H9 (cell line): ENCODE data around the gene ATXN7. TPM values are rescaled to one million over a fixed set of nuclear protein-coding genes. Genes with fewer than 3 reads are reported as not detected.

ENCODE experiments used
- DNase-seq: peaks from one replicate; pipeline ENCODE4 v3.0.0-alpha.2; 2017
- H2AFZ ChIP-seq: one replicate; pipeline ENCODE4 v1.6.1; 2013; ENCODE audit warnings: mild to moderate bottlenecking, low read length, control low read depth, moderate library complexity
- H2AK5ac ChIP-seq: 2 replicates; pipeline ENCODE4 v1.6.1; 2013; ENCODE audit warnings: low read length, control low read depth, mixed read lengths; ENCODE audit not compliant: insufficient read length
- H2BK120ac ChIP-seq: one replicate; pipeline ENCODE4 v1.6.1; 2013; ENCODE audit warnings: low read depth, mild to moderate bottlenecking, low read length, control low read depth, inconsistent platforms; ENCODE audit not compliant: poor library complexity, severe bottlenecking
- H2BK12ac ChIP-seq: 2 replicates; pipeline ENCODE4 v1.6.1; 2013; ENCODE audit warnings: low read length, control low read depth, mixed read lengths, low read depth; ENCODE audit not compliant: insufficient read length
- H2BK15ac ChIP-seq: 2 replicates; pipeline ENCODE4 v1.6.1; 2013; ENCODE audit warnings: low read depth, low read length, control low read depth
- H2BK20ac ChIP-seq: one replicate; pipeline ENCODE4 v1.6.1; 2013; ENCODE audit warnings: low read depth, mild to moderate bottlenecking, low read length, control low read depth, inconsistent platforms; ENCODE audit not compliant: poor library complexity, severe bottlenecking
- H2BK5ac ChIP-seq: 2 replicates; pipeline ENCODE4 v1.6.1; 2013; ENCODE audit warnings: low read length, control low read depth, mixed read lengths; ENCODE audit not compliant: insufficient read length
- H3K14ac ChIP-seq: 2 replicates; pipeline ENCODE4 v1.6.1; 2013; ENCODE audit warnings: low read length, control low read depth; ENCODE audit not compliant: insufficient read depth
- H3K18ac ChIP-seq: 2 replicates; pipeline ENCODE4 v1.6.1; 2013; ENCODE audit warnings: low read depth, mild to moderate bottlenecking, mixed read lengths, low read length, control low read depth; ENCODE audit not compliant: insufficient read length
- H3K23ac ChIP-seq: 2 replicates; pipeline ENCODE4 v1.6.1; 2013; ENCODE audit warnings: low read length, control low read depth, mixed read lengths, low read depth; ENCODE audit not compliant: insufficient read length
- H3K23me2 ChIP-seq: 2 replicates; pipeline ENCODE4 v1.6.1; 2013; ENCODE audit warnings: low read depth, mild to moderate bottlenecking, mixed read lengths, low read length, control low read depth; ENCODE audit not compliant: insufficient read length, poor library complexity, severe bottlenecking
- H3K27ac ChIP-seq: 2 replicates; pipeline ENCODE4 v1.5.1; 2013; ENCODE audit warnings: low read length, control low read depth, mixed read lengths, low read depth; ENCODE audit not compliant: insufficient read length
- H3K27me3 ChIP-seq: 2 replicates; pipeline ENCODE4 v1.6.1; 2013; ENCODE audit warnings: low read length, control low read depth, inconsistent platforms; ENCODE audit not compliant: insufficient read depth
- H3K4ac ChIP-seq: 2 replicates; pipeline ENCODE4 v1.6.1; 2013; ENCODE audit warnings: low read depth, mild to moderate bottlenecking, control low read depth, inconsistent platforms, low read length, moderate library complexity
- H3K4me1 ChIP-seq: 2 replicates; pipeline ENCODE4 v1.6.1; 2013; ENCODE audit warnings: low read length, control low read depth, inconsistent platforms; ENCODE audit not compliant: insufficient read depth
- H3K4me2 ChIP-seq: 2 replicates; pipeline ENCODE4 v1.6.1; 2013; ENCODE audit warnings: low read length, control low read depth, mixed read lengths; ENCODE audit not compliant: insufficient read length, insufficient read depth
- H3K56ac ChIP-seq: 2 replicates; pipeline ENCODE4 v1.6.1; 2013; ENCODE audit warnings: low read depth, mild to moderate bottlenecking, mixed read lengths, low read length, control low read depth; ENCODE audit not compliant: insufficient read length
- H3K79me1 ChIP-seq: 2 replicates; pipeline ENCODE4 v1.6.1; 2013; ENCODE audit warnings: low read depth, mild to moderate bottlenecking, moderate library complexity, low read length, control low read depth, inconsistent platforms; ENCODE audit not compliant: insufficient read depth, poor library complexity, severe bottlenecking
- H3K79me2 ChIP-seq: 2 replicates; pipeline ENCODE4 v1.6.1; 2013; ENCODE audit warnings: low read length, control low read depth, inconsistent platforms; ENCODE audit not compliant: insufficient read depth
- H3K9ac ChIP-seq: 2 replicates; pipeline ENCODE4 v1.6.1; 2013; ENCODE audit warnings: low read length, control low read depth, mixed read lengths; ENCODE audit not compliant: insufficient read length; ENCODE audit errors: extremely low read depth
- H3K9me3 ChIP-seq: one replicate; pipeline ENCODE4 v1.6.1; 2013; ENCODE audit warnings: low read depth, low read length, inconsistent platforms; ENCODE audit not compliant: control insufficient read depth
- H3T11ph ChIP-seq: one replicate; pipeline ENCODE4 v1.6.1; 2013; ENCODE audit warnings: mild to moderate bottlenecking, low read length, control low read depth, inconsistent platforms
- H4K20me1 ChIP-seq: one replicate; pipeline ENCODE4 v1.6.1; 2013; ENCODE audit not compliant: control insufficient read depth, insufficient read length, insufficient read depth
- H4K5ac ChIP-seq: 2 replicates; pipeline ENCODE4 v1.6.1; 2013; ENCODE audit warnings: low read depth, mild to moderate bottlenecking, mixed read lengths, low read length, control low read depth; ENCODE audit not compliant: insufficient read length
- H4K8ac ChIP-seq: replicated peaks from 2 replicates; pipeline ENCODE4 v1.6.1; 2013; ENCODE audit warnings: low read length, control low read depth, mixed read lengths, low read depth; ENCODE audit not compliant: insufficient read length
- H4K91ac ChIP-seq: 2 replicates; pipeline ENCODE4 v1.6.1; 2013; ENCODE audit warnings: low read depth, mild to moderate bottlenecking, moderate library complexity, mixed read lengths, low read length, control low read depth; ENCODE audit not compliant: insufficient read length
- H3K27ac Mint-ChIP-seq, 3 experiments: 2 replicates in 2 of 3; 3 replicates in 1 of 3; pipeline ENCODE4 v1.8.0; 2020 to 2021; ENCODE audit warnings: mixed read lengths in 3 of 3, mild to moderate bottlenecking in 1 of 3, moderate library complexity in 1 of 3
- H3K27me3 Mint-ChIP-seq: 2 replicates; pipeline ENCODE4 v1.8.0; 2021; ENCODE audit warnings: low read depth, mild to moderate bottlenecking, moderate library complexity, mixed read lengths
- H3K36me3 Mint-ChIP-seq, 3 experiments: 2 replicates in 2 of 3; 3 replicates in 1 of 3; pipeline ENCODE4 v1.8.0; 2020 to 2021; ENCODE audit warnings: low read depth in 3 of 3, mixed read lengths in 3 of 3; ENCODE audit not compliant: insufficient read depth in 1 of 3
- H3K4me1 Mint-ChIP-seq, 2 experiments: 2 replicates each; pipeline ENCODE4 v1.8.0; 2020; ENCODE audit warnings: mixed read lengths in 2 of 2
- H3K4me3 Mint-ChIP-seq, 2 experiments: 2 replicates in 1 of 2; 3 replicates in 1 of 2; pipeline ENCODE4 v1.8.0; 2020 to 2021; ENCODE audit warnings: mild to moderate bottlenecking in 2 of 2, mixed read lengths in 2 of 2, moderate library complexity in 1 of 2
- H3K9me3 Mint-ChIP-seq, 2 experiments: 2 replicates in 1 of 2; 3 replicates in 1 of 2; pipeline ENCODE4 v1.8.0; 2020; ENCODE audit warnings: mild to moderate bottlenecking in 2 of 2, mixed read lengths in 2 of 2, moderate library complexity in 1 of 2
- CTCF ChIP-seq: fragments of 200-600 bp; sonication (generic); conservative IDR thresholded peaks from 3 replicates; pipeline ENCODE4 v1.8.0; 2021; ENCODE audit warnings: antibody characterized with exemption, mild to moderate bottlenecking
- WGBS: extraction: QIAGEN DNeasy Blood & Tissue Kit; methylation state at CpG from one replicate; pipeline ENCODE4 v1.1.7; 2013; ENCODE audit warnings: missing lambda C conversion rate, low lambda C conversion rate, mixed read lengths; ENCODE audit not compliant: insufficient read length; ENCODE audit errors: extremely low coverage; 5-methylcytosine and 5-hydroxymethylcytosine counted together
- total RNA-seq: library from RNA; stranded (reverse); gene quantifications from 2 replicates; pipeline ENCODE4 v1.2.1, GENCODE V29; 2021

The ATXN7 gene
- total RNA-seq, 1 experiment from 2014 or later = 21.5 TPM

DNA sequence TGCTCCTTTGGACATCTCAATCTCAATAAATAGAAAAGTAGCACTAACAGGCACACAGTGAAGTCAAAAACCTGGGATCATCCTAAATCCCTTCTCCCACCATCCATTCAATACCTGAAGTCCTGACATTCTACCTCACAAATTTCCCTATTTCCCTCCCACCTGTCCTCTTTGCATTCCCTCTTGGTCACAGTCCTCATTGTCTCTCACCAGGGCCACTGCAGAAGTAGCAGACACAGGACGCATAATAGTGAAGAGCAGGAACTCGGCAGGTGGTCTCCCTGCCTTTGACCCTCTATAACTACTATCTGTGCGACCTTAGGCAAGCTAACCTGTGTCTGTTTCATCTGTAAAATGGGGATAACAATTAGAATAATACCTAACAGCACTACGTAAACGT, 2.4 kb upstream of the ATXN7 start:
- Histone ChIP-seq H3K4ac (no peak overlapping the region), H3K14ac (no peak overlapping the region), H4K5ac (no peak overlapping the region), H4K20me1 (no peaks in the 10 kb centered on the region), H3K27ac (no peak overlapping the region), H3K56ac (no peak overlapping the region), H4K8ac (no peak overlapping the region), H2BK120ac (no peak overlapping the region), H3K79me1 (no peaks in the 10 kb centered on the region), H3K23me2 (peaks cover 16% of the 10 kb centered on the region), H3K18ac (no peak overlapping the region), H2BK5ac (no peak overlapping the region), H3K4me2 (no peak overlapping the region), H3K4me1 (0 out of 2 replicates have a peak, but pooled peaks cover 2% of the 10 kb centered on the region), H3K9ac (no peak overlapping the region), H3K23ac (no peak overlapping the region), H2AK5ac (no peak overlapping the region), H4K91ac (no peak overlapping the region), H3K27me3 (no peaks in the 10 kb centered on the region), H2BK12ac (no peak overlapping the region), H2BK20ac (no peak overlapping the region), H3K9me3 (no peaks in the 10 kb centered on the region), H2BK15ac (no peak overlapping the region), H3T11ph (no peak overlapping the region), H3K79me2 (no peaks in the 10 kb centered on the region; the same call in 1 of the 2 replicates), H2AFZ (no peak overlapping the region)
- no peak for TF ChIP-seq CTCF
- Mint-ChIP-seq H3K4me1 (peaks cover 65 to 66% of the 10 kb centered on the region in 2 experiments), H3K4me3 (peak overlapping the region in 1 of 2 experiments; percentile 12; a peak in 2 of 5 replicates), H3K36me3 (peaks cover 0 to 8% (median 7%) of the 10 kb centered on the region in 3 experiments; a peak in 6 of 7 replicates), H3K9me3 (no peaks in the 10 kb centered on the region), H3K27me3 (peaks cover 1% of the 10 kb centered on the region; the same call in 1 of the 2 replicates), H3K27ac (peak overlapping the region in 1 of 3 experiments; percentile 41; a peak in 2 of 7 replicates)
- no CpG with 5 or more reads among the region's 5 CpGs for WGBS
- DNase-seq = peak; percentile 54
